HEK293T (cell line): ENCODE data around the gene TNFRSF18.

Source experiments
- CTCF ChIA-PET: fragments of 350-600 bp; formaldehyde crosslinking; extraction: SDS; loops from one replicate; lab custom pipeline; 2021; ENCODE audit warnings: antibody characterized with exemption, inconsistent platforms; lab: Yijun Ruan, JAX
- POLR2A ChIA-PET: fragments of 350-600 bp; formaldehyde crosslinking; extraction: SDS; loops from one replicate; lab custom pipeline; 2020; ENCODE audit warnings: antibody characterized with exemption, inconsistent platforms; lab: Yijun Ruan, JAX
- DNase-seq: peaks from one replicate; pipeline ENCODE4 v3.0.0; 2012; ENCODE audit warnings: mixed read lengths; ENCODE audit errors: extremely low spot score
- ARNT ChIP-seq: fragments of 450-650 bp; IDR thresholded peaks from 2 replicates; pipeline ENCODE4 v1.6.1; 2017; ENCODE audit warnings: mild to moderate bottlenecking
- BHLHE40 ChIP-seq: fragments of 450-650 bp; IDR thresholded peaks from 2 replicates; pipeline ENCODE4 v1.6.1; 2016; ENCODE audit warnings: mild to moderate bottlenecking, moderate library complexity, borderline replicate concordance
- CTBP1 ChIP-seq: fragments of 450-650 bp; IDR thresholded peaks from 2 replicates; pipeline ENCODE4 v1.6.1; 2016; ENCODE audit warnings: borderline replicate concordance
- ELF4 ChIP-seq: fragments of 450-650 bp; IDR thresholded peaks from 2 replicates; pipeline ENCODE4 v1.6.1; 2017; ENCODE audit warnings: antibody characterized with exemption
- FOXA1 ChIP-seq: fragments of 450-650 bp; IDR thresholded peaks from 2 replicates; pipeline ENCODE4 v1.6.1; 2016; ENCODE audit warnings: mild to moderate bottlenecking
- FOXK2 ChIP-seq: fragments of 450-650 bp; IDR thresholded peaks from 2 replicates; pipeline ENCODE4 v1.6.1; 2016; ENCODE audit warnings: mild to moderate bottlenecking
- FOXM1 ChIP-seq: fragments of 450-650 bp; IDR thresholded peaks from 2 replicates; pipeline ENCODE4 v1.6.1; 2017; ENCODE audit warnings: mild to moderate bottlenecking, borderline replicate concordance
- HDGF ChIP-seq: fragments of 450-650 bp; IDR thresholded peaks from 2 replicates; pipeline ENCODE4 v1.6.1; 2017; ENCODE audit warnings: antibody characterized with exemption, borderline replicate concordance
- L3MBTL2 ChIP-seq: fragments of 450-650 bp; conservative IDR thresholded peaks from 2 replicates; pipeline ENCODE4 v1.6.1; 2016; ENCODE audit warnings: mild to moderate bottlenecking
- LEF1 ChIP-seq: fragments of 450-650 bp; IDR thresholded peaks from 2 replicates; pipeline ENCODE4 v1.6.1; 2017; ENCODE audit warnings: mild to moderate bottlenecking, borderline replicate concordance
- NFRKB ChIP-seq: fragments of 450-650 bp; IDR thresholded peaks from 2 replicates; pipeline ENCODE4 v1.6.1; 2016; ENCODE audit warnings: mild to moderate bottlenecking, moderate library complexity
- SP1 ChIP-seq: fragments of 450-650 bp; IDR thresholded peaks from 2 replicates; pipeline ENCODE4 v1.6.1; 2017
- SUZ12 ChIP-seq: fragments of 450-650 bp; IDR thresholded peaks from 2 replicates; pipeline ENCODE4 v1.6.1; 2016; ENCODE audit warnings: mild to moderate bottlenecking
- TARDBP ChIP-seq: fragments of 450-650 bp; IDR thresholded peaks from 2 replicates; pipeline ENCODE4 v1.6.1; 2016
- ZNF384 ChIP-seq: fragments of 450-650 bp; IDR thresholded peaks from 2 replicates; pipeline ENCODE4 v1.6.1; 2016
- TF ChIP-seq, protein P1 (sequence below): fragments of 450-650 bp; IDR thresholded peaks from 2 replicates; pipeline ENCODE4 v1.6.1; 2016

The TNFRSF18 gene

DNA sequence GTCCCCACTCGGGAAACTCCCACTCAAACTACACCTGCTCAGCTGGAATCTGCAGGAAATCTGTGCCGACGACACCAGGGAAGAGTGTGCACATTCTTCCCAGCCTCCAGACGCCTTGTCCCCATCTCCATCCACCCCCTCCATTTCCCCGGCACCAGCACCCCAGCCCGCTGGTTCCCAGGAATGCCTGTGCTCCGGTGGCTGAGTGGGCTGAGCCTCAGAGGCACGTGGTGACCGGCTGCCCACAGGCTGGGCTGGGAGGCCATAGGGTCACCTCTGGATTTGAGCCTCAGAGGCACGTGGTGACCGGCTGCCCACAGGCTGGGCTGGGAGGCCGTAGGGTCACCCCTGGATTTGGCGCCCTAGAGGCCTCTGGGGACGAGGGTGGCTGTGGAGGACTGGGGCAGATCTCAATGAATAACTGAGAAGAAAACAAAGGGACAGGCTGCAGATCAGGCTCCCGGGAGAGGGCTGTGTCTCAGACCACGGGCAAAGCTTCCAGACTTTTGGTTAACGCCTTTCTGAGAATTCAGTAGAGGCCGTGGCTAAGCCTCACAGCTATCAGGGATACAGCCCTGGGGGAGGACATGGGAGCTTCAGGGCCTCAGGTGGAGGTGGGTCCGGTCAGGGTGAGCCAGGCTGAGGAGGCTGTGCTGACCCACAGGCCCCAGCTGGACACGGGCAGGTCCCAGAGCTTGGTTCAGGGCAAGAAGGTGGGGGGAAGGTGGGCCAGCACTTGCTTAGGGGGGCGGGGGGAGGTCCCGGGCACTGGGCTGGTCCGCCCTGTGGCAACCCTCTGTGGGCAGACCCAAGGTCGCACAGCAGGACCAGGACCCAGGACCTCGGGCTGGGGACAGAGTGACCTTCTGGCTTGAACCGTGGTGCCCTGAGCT, 50.0 kb downstream of the TNFRSF18 start:
- DNase-seq, result no peak
- ChIA-PET POLR2A (interaction anchor here (1.6 kb wide), 1 partner anchor 76 kb away, joined by 5 read pairs; the partner anchor contains the start of genes B3GALT6 and SDF4), CTCF (no interaction called here)
- no peak for TF ChIP-seq HDGF
- no peak for TF ChIP-seq TARDBP
- TF ChIP-seq BHLHE40, result no peak
- TF ChIP-seq, protein P1, sequence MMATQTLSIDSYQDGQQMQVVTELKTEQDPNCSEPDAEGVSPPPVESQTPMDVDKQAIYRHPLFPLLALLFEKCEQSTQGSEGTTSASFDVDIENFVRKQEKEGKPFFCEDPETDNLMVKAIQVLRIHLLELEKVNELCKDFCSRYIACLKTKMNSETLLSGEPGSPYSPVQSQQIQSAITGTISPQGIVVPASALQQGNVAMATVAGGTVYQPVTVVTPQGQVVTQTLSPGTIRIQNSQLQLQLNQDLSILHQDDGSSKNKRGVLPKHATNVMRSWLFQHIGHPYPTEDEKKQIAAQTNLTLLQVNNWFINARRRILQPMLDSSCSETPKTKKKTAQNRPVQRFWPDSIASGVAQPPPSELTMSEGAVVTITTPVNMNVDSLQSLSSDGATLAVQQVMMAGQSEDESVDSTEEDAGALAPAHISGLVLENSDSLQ, result no peak
- TF ChIP-seq FOXA1, result no peak
- TF ChIP-seq FOXK2, result no peak
- no peak for TF ChIP-seq ARNT
- TF ChIP-seq ZNF384, result no peak
- no peak for TF ChIP-seq ELF4
- no peak for TF ChIP-seq NFRKB
- no peak for TF ChIP-seq SP1

DNA sequence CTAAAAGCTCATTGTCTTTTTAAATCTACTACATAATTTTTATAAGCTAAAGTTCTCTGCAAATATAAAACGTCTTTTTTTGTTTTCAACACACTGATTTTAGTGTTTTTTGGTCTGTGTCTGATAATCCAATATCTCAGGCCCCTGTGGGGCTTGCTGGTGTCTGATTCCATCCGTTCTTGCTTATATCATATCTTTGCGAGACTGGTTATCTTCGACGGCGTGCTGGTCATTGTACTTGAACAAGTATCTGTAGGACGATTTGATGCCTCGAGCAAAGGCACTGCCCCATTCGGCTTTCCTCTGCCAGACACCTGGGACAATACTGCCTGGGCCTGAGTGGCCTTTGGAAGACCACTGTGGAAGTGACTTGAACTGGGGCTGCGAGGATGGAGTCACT, 51.1 kb downstream of the TNFRSF18 start:
- TF ChIP-seq NFRKB, result no peak
- no peak for TF ChIP-seq ELF4
- TF ChIP-seq FOXM1, result no peak
- no peak for TF ChIP-seq FOXK2
- TF ChIP-seq, protein P1, result no peak
- no peak for TF ChIP-seq HDGF
- no peak for TF ChIP-seq BHLHE40
- TF ChIP-seq FOXA1, result no peak
- no peak for TF ChIP-seq ZNF384
- no peak for TF ChIP-seq LEF1
- TF ChIP-seq TARDBP, result no peak
- TF ChIP-seq SUZ12, result no peak
- TF ChIP-seq SP1, result no peak
- TF ChIP-seq CTBP1, result no peak
- CTCF ChIA-PET, result no interaction called here
- DNase-seq, result no peak
- POLR2A ChIA-PET, result no interaction called here

DNA sequence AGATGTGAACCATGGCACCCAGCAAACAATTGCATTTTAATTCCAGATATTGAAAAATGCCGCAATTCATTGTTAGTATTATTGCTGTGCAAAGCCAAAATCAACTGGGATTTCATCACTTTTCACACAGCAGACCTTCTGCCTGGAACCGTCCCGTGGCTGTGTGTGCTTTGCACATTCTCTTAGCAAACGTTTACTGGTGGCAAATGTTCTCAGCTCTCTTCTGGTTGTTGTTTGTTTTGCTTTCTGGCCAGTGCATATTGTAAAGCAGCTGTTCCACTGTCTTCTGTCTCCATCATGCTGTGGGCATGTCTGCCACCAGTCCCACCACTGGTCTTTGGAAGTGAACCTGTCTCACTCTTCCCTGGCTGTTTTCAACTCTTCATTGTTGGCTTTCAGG, 52.5 kb downstream of the TNFRSF18 start:
- DNase-seq, result no peak
- TF ChIP-seq L3MBTL2 (no peak), FOXK2 (no peak), HDGF (no peak), FOXA1 (no peak), SUZ12 (no peak), ELF4 (no peak), ZNF384 (no peak), CTBP1 (no peak), FOXM1 (no peak), TARDBP (no peak), NFRKB (no peak), ARNT (no peak), SP1 (no peak), LEF1 (no peak)
- TF ChIP-seq, protein P1, result no peak
- POLR2A ChIA-PET, result no interaction called here
- CTCF ChIA-PET, result interaction anchor here (1.0 kb wide), 1 partner anchor 32 kb away, joined by 5 read pairs; no protein-coding TSS in a partner anchor
